NB4 (cell line): Measurements from ENCODE around the gene IKZF4.
"Not testable (repeated sequence)": the region's sequence is repeated elsewhere in the genome, so short reads cannot be mapped to it uniquely, and the experiment has no call there.

Experiments
- DNase-seq: peaks from one replicate; pipeline ENCODE4 v3.0.0; 2010; ENCODE audit warnings: low read depth
- H3K4me3 ChIP-seq: one replicate; pipeline ENCODE4 v1.5.1; 2011; ENCODE audit warnings: mild to moderate bottlenecking, low read depth, low read length, moderate library complexity
- CTCF ChIP-seq: IDR thresholded peaks from one replicate; pipeline ENCODE4 v1.5.1; 2012; ENCODE audit warnings: low read depth, low read length
- MAX ChIP-seq: IDR thresholded peaks from 2 replicates; pipeline ENCODE4 v1.6.1; 2011; ENCODE audit warnings: low read depth, low read length
- MYC ChIP-seq: IDR thresholded peaks from 2 replicates; pipeline ENCODE4 v1.6.1; 2011; ENCODE audit warnings: low read depth, low read length
- POLR2A ChIP-seq: IDR thresholded peaks from 2 replicates; pipeline ENCODE4 v1.6.1; 2011; ENCODE audit warnings: mild to moderate bottlenecking; ENCODE audit not compliant: insufficient read length; ENCODE audit errors: extremely low read depth

IKZF4 gene

DNA sequence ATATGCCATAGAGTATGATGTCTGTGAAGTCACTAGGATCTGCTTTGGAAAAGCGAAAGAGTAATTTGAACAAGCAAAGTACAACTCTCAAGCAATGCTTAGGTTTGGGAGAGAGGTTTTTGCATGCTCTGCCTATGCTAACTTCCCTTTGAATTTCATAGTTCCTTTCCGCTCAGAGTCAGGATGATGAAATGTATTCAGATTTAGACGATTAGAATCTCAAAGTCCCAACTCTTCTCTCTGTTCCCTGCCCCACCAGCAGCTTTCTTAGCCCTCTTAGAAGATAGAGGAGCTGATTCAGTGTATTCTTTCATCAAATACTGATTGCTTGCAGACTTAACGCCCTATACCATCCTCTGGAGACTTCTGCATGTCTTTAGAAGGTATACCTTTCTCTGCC, 35.5 kb upstream of the IKZF4 start:
- H3K4me3 ChIP-seq: no peak overlapping the region
- DNase-seq: no peak
- TF ChIP-seq CTCF: no peak
- TF ChIP-seq MYC: no peak
- TF ChIP-seq MAX: no peak

DNA sequence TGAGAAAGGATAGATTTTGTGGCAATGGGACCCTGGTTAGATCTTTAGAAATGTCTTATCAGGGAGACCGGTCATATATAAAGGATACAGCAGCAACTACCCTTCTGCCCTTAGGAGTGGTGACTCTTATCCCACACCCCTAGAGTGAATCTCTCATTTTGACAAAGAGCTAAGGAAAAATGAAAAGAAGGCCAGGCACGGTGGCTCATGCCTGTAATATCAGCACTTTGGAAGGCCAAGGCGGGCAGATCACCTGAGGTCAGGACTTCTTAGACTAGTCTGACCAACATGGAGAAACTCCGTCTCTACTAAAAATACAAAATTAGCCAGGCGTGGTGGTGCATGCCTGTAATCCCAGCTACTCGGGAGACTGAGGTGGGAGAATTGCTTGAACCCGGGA, 34.9 kb upstream of the IKZF4 start:
- DNase-seq, H3K4me3 ChIP-seq: not testable (repeated sequence)

GRCh38 chr12:55991110-55991509, 29.7 kb upstream of the IKZF4 start:
- TF ChIP-seq MAX: no peak
- TF ChIP-seq MYC: no peak
- TF ChIP-seq POLR2A: no peak
- no peak for TF ChIP-seq CTCF
- DNase-seq: no peak
- H3K4me3 ChIP-seq: no peak overlapping the region

- no peak overlapping the region for H3K4me3 ChIP-seq
- TF ChIP-seq CTCF (no peak), MYC (no peak), MAX (no peak)
- DNase-seq: no peak
These were observed 27.5 kb upstream of the IKZF4 start for GRCh38 chr12:55993230-55993853.

DNA sequence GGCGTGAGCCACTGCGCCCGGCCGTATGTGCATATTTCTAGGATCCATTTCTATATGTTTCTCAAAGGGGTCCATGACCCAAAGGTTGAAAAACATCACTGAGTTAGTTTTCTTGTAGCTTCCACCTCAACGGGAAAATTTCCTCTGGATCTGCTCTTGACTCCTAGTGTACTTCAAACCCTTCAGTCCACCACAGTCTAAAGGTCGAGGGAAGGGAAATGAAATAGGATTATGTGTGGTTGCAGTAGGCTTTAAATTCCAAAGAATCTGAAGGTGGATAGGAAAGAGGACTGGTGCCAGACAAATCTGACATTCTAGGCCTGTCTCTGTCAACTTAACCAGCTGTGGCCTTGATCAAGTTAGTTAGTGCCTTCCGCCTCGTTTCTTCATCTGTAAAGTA, 25.5 kb upstream of the IKZF4 start:
- DNase-seq: no peak
- no peak overlapping the region for H3K4me3 ChIP-seq
- TF ChIP-seq MAX: no peak
- TF ChIP-seq CTCF: no peak

DNA sequence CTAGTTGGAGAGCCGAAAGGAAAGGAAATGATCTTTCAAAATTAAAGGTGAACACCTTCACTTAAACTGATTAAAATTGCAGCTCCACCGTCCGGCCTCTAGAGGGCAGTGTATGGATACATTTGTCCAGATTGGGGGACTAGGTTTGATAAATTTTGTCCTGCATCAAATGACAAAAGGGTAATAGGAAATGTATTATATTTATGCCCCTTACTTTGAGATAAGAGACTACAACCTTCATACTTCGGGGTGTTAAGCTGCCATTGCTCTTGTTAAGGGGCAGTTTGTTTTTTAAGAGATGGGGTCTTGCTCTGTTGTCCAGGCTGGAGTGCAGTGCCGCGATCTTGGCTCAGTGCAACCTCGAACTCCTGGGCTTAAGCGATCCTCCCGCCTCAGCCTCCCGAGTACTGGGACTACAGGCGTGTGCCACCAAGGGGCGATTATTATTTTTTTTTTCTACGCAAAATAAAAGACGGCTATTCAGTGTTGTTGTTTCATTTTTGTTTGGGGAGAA, 24.6 kb upstream of the IKZF4 start:
- no peak overlapping the region for H3K4me3 ChIP-seq

More for the DNA sequence above, 24.6 kb upstream of the IKZF4 start:
- peak; percentile 71 for DNase-seq
- peak; percentile 78 for TF ChIP-seq CTCF
- TF ChIP-seq POLR2A: no peak
